ENCODE data around the gene MRTFA.
"Not testable (repeated sequence)": the region's sequence is repeated elsewhere in the genome, so short reads cannot be mapped to it uniquely, and the experiment has no call there.

Gene MRTFA

GRCh38 chr22:40547729-40548143, 88.8 kb downstream of the MRTFA start:
- DNase-seq, result no peak

- DNase-seq, result no peak
Observed at GRCh38 chr22:40544758-40545157, 91.8 kb downstream of the MRTFA start.

GRCh38 chr22:40542821-40543540, 93.5 kb downstream of the MRTFA start:
- DNase-seq, result no peak

- no peak for DNase-seq
Observed at GRCh38 chr22:40541300-40541699, 95.2 kb downstream of the MRTFA start.

- DNase-seq, result no peak
Observed at GRCh38 chr22:40540265-40540664, 96.3 kb downstream of the MRTFA start.

GRCh38 chr22:40536149-40536548, 100.4 kb downstream of the MRTFA start:
- DNase-seq, result not testable (repeated sequence)

GRCh38 chr22:40535642-40536041, 100.9 kb downstream of the MRTFA start:
- DNase-seq, result no peak

GRCh38 chr22:40535189-40535512, 101.4 kb downstream of the MRTFA start:
- DNase-seq, result no peak

GRCh38 chr22:40534379-40535188, 101.9 kb downstream of the MRTFA start:
- no peak for DNase-seq

- DNase-seq, result no peak
Observed at GRCh38 chr22:40533712-40534378, 102.7 kb downstream of the MRTFA start.

- DNase-seq, result no peak
Observed at GRCh38 chr22:40531951-40532900, 104.3 kb downstream of the MRTFA start.

GRCh38 chr22:40530391-40530790, 106.1 kb downstream of the MRTFA start:
- DNase-seq, result not testable (repeated sequence)

GRCh38 chr22:40529821-40530220, 106.7 kb downstream of the MRTFA start:
- DNase-seq, result no peak

GRCh38 chr22:40526960-40527359, 109.6 kb downstream of the MRTFA start:
- no peak for DNase-seq

- no peak for DNase-seq
Observed at GRCh38 chr22:40525250-40525884, 111.2 kb downstream of the MRTFA start.

GRCh38 chr22:40524392-40525249, 111.9 kb downstream of the MRTFA start:
- no peak for DNase-seq

- no peak for DNase-seq
Observed at GRCh38 chr22:40522141-40522540, 114.4 kb downstream of the MRTFA start.

GRCh38 chr22:40521046-40521445, 115.5 kb downstream of the MRTFA start:
- DNase-seq, result no peak

- no peak for DNase-seq
Observed at GRCh38 chr22:40520562-40520961, 116.0 kb downstream of the MRTFA start.

- no peak for DNase-seq
Observed at GRCh38 chr22:40519948-40520331, 116.6 kb downstream of the MRTFA start.

- DNase-seq, result no peak
Observed at GRCh38 chr22:40519284-40519947, 117.1 kb downstream of the MRTFA start.

All from GOT3 (cell line).